PC-9 (cell line): Measurements from ENCODE around the gene FUBP1.

Experiments used
- EZH2 ChIP-seq: fragments of 200-600 bp; sonication (generic); IDR thresholded peaks from 2 replicates; pipeline ENCODE4 v1.8.0; 2017; ENCODE audit warnings: antibody characterized with exemption, low read depth
- TF ChIP-seq, protein P1 (sequence below): fragments of 200-600 bp; sonication (generic); conservative IDR thresholded peaks from 2 replicates; pipeline ENCODE4 v1.6.1; 2017; ENCODE audit warnings: mixed run types, antibody characterized with exemption, mild to moderate bottlenecking, moderate library complexity

DNA sequence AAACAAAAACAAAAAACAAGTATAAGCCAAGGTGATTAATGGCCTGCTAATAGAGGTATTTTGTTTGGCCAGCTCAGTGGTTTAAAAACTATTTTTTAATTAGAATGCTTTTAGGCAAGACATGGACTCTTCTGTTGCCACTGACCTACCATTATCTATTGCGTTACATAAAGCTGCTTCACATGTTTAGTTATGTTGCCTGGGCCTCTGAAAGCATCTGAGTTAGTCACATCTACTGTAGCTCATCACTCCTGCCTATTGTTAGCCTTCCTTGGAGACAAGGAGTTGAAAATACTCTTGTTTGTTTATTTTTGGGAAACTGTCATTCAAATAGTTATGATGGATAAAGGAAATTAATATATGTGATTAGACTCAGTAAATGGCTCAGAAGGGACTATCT lies 40.2 kb upstream of the FUBP1 start:
- TF ChIP-seq, protein P1, sequence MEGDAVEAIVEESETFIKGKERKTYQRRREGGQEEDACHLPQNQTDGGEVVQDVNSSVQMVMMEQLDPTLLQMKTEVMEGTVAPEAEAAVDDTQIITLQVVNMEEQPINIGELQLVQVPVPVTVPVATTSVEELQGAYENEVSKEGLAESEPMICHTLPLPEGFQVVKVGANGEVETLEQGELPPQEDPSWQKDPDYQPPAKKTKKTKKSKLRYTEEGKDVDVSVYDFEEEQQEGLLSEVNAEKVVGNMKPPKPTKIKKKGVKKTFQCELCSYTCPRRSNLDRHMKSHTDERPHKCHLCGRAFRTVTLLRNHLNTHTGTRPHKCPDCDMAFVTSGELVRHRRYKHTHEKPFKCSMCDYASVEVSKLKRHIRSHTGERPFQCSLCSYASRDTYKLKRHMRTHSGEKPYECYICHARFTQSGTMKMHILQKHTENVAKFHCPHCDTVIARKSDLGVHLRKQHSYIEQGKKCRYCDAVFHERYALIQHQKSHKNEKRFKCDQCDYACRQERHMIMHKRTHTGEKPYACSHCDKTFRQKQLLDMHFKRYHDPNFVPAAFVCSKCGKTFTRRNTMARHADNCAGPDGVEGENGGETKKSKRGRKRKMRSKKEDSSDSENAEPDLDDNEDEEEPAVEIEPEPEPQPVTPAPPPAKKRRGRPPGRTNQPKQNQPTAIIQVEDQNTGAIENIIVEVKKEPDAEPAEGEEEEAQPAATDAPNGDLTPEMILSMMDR: no peak
- TF ChIP-seq EZH2: no peak
